Tibial nerve (tissue), 4 donors: ENCODE results near the gene NFATC1. TPM values are rescaled to one million over a fixed set of nuclear protein-coding genes. Genes with fewer than 3 reads are reported as not detected.

ENCODE experiments used
- DNase-seq, 2 donors: peaks; one replicate each; pipeline ENCODE4 v3.0.0-alpha.2; 2019; ENCODE audit warnings: low spot score in 2 of 2
- H3K27ac ChIP-seq, 4 donors: fragments of 200-600 bp; sonication (generic) in 3 of 4; one replicate each; pipeline ENCODE4 v1.5.1; 2017 to 2019; ENCODE audit warnings: mild to moderate bottlenecking in 1 of 4
- H3K27me3 ChIP-seq, 2 donors: fragments of 200-600 bp; sonication (generic) in 1 of 2; one replicate each; pipeline versions ENCODE4 v1.5.1 to v1.6.0; 2017 to 2019
- H3K36me3 ChIP-seq, 3 donors: fragments of 200-600 bp; sonication (generic); one replicate each; pipeline ENCODE4 v1.5.1; 2018 to 2019
- H3K4me1 ChIP-seq, 4 donors: fragments of 200-600 bp; sonication (generic) in 3 of 4; one replicate each; pipeline ENCODE4 v1.5.1; 2017 to 2019
- H3K4me3 ChIP-seq, 4 donors: fragments of 200-600 bp; sonication (generic) in 3 of 4; one replicate each; pipeline ENCODE4 v1.5.1; 2017 to 2019; ENCODE audit warnings: mild to moderate bottlenecking in 1 of 4, moderate library complexity in 1 of 4
- H3K9me3 ChIP-seq, 4 donors: fragments of 200-600 bp; sonication (generic) in 3 of 4; one replicate each; pipeline ENCODE4 v1.5.1; 2017 to 2019
- CTCF ChIP-seq, 5 experiments: fragments of 200-600 bp in 3 of 5; fragments of 450-650 bp in 2 of 5; sonication (generic) in 3 of 5; IDR thresholded peaks; one replicate each; pipeline ENCODE4 v1.5.1; 2016 to 2019; ENCODE audit warnings: antibody characterized with exemption in 5 of 5, mild to moderate bottlenecking in 3 of 5, moderate library complexity in 2 of 5
- EP300 ChIP-seq, 2 donors: sonication (generic); formaldehyde crosslinking; IDR thresholded peaks; one replicate each; pipeline ENCODE4 v1.6.1; 2017; ENCODE audit warnings: antibody characterized with exemption in 2 of 2, mild to moderate bottlenecking in 1 of 2
- POLR2A ChIP-seq, 2 donors: fragments of 450-650 bp; IDR thresholded peaks; one replicate each; pipeline ENCODE4 v1.6.1; 2017; ENCODE audit warnings: antibody characterized with exemption in 2 of 2, mild to moderate bottlenecking in 2 of 2, moderate library complexity in 2 of 2
- WGBS, 2 donors: methylation state at CpG; one replicate each; pipeline ENCODE4 v1.1.5; 2018; 5-methylcytosine and 5-hydroxymethylcytosine counted together
- total RNA-seq, 4 donors: library from RNA; depleted of rRNA; stranded (reverse); fragments of >200 nt; gene quantifications; one replicate each; pipeline ENCODE4 v1.1.0, GENCODE V29; 2016

Gene NFATC1
- total RNA-seq, 4 donors from 2014 or later, result 33.7 to 48.6 (median 37.8) TPM

DNA sequence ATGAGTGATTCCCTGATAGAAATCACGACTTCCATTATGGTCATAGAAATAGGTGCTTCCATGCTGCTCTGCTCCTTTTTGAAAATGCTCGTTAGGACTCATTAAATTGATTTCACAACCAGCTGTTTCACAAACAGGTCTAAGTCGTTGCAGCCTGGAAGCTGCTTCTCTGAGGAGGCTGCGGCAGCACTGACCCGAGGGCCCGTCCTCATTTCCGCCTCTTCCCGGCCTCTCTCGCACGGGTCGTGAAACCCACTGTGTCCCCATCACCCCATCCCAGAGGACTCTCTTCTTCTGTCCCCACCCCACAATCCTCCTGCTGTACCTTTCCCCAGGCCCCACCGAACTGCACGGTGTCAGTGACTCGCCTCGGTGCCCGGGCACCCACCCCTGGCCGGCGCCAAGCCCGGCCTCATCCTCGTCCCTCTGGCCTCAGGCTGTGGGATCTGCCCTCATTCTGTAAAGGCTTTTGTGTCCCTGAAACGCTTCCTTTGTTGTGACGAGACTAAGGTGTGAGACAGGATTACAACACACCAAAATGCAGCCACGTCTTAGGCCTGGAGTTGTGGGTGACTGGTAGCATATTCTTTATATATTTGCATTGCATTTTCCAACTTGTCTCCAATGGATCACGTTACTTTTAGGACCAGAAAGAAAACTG is 171.2 kb downstream of the NFATC1 start:
- Histone ChIP-seq H3K4me3 (no peak overlapping the region), H3K9me3 (peaks cover 0 to 4% (median 1%) of the 10 kb centered on the region in 4 donors), H3K36me3 (no peaks in the 10 kb centered on the region), H3K4me1 (peaks cover 0 to 24% (median 0%) of the 10 kb centered on the region in 4 donors), H3K27ac (no peak overlapping the region), H3K27me3 (peaks cover 0 to 6% of the 10 kb centered on the region in 2 donors)
- TF ChIP-seq POLR2A (IDR thresholded peaks at IDR 0.05), result no peak
- TF ChIP-seq EP300 (IDR thresholded peaks at IDR 0.05), result no peak
- no peak for TF ChIP-seq CTCF (IDR thresholded peaks at IDR 0.05)
- 88 to 91% methylated on average over 24 of the region's 24 CpGs for WGBS, 2 donors
- DNase-seq, result no peak

GRCh38 chr18:79567481-79568147 is 171.9 kb downstream of the NFATC1 start:
- Histone ChIP-seq H3K36me3 (no peaks in the 10 kb centered on the region), H3K27ac (peak overlapping the region in 1 of 4 donors; percentile 33), H3K4me1 (peaks cover 0 to 24% (median 0%) of the 10 kb centered on the region in 4 donors), H3K4me3 (no peak overlapping the region), H3K27me3 (peaks cover 0 to 6% of the 10 kb centered on the region in 2 donors), H3K9me3 (peaks cover 0 to 12% (median 2%) of the 10 kb centered on the region in 4 donors)
- TF ChIP-seq POLR2A (IDR thresholded peaks at IDR 0.05) (no peak), CTCF (IDR thresholded peaks at IDR 0.05) (no peak), EP300 (IDR thresholded peaks at IDR 0.05) (no peak)
- DNase-seq, result no peak
- 44 to 49% methylated on average over 20 to 28 of the region's 28 CpGs for WGBS, 2 donors

- no peak for TF ChIP-seq EP300 (IDR thresholded peaks at IDR 0.05)
- no peak for TF ChIP-seq CTCF (IDR thresholded peaks at IDR 0.05)
- DNase-seq, result no peak
- Histone ChIP-seq H3K27ac (no peak overlapping the region), H3K4me1 (peaks cover 0 to 24% (median 0%) of the 10 kb centered on the region in 4 donors), H3K36me3 (no peaks in the 10 kb centered on the region), H3K9me3 (peaks cover 0 to 22% (median 6%) of the 10 kb centered on the region in 4 donors), H3K4me3 (no peak overlapping the region), H3K27me3 (peaks cover 0 to 6% of the 10 kb centered on the region in 2 donors)
- 93 to 96% methylated on average over 13 of the region's 13 CpGs for WGBS, 2 donors
Observed at GRCh38 chr18:79568543-79569205, 172.9 kb downstream of the NFATC1 start.

- H3K27ac ChIP-seq, result no peak overlapping the region
- peaks cover 0 to 31% (median 1%) of the 10 kb centered on the region in 4 donors for H3K4me1 ChIP-seq
- H3K4me3 ChIP-seq, result no peak overlapping the region
- peaks cover 0 to 29% (median 5%) of the 10 kb centered on the region in 4 donors for H3K9me3 ChIP-seq
- H3K27me3 ChIP-seq, result peaks cover 0 to 6% of the 10 kb centered on the region in 2 donors
- peak in 1 of 2 donors; percentile 1 for DNase-seq
- WGBS, 2 donors, result 91 to 93% methylated on average over 18 of the region's 18 CpGs
- TF ChIP-seq CTCF (IDR thresholded peaks at IDR 0.05), result no peak
- TF ChIP-seq EP300 (IDR thresholded peaks at IDR 0.05), result no peak
- no peak for TF ChIP-seq POLR2A (IDR thresholded peaks at IDR 0.05)
- no peaks in the 10 kb centered on the region for H3K36me3 ChIP-seq
Observed at GRCh38 chr18:79569720-79570119, 174.0 kb downstream of the NFATC1 start.
